A549 (cell line): ENCODE results near the gene SLC4A4.

Experiments used
- BHLHE40 ChIP-seq: IDR thresholded peaks from 2 replicates; pipeline ENCODE4 v1.6.1; 2012; ENCODE audit warnings: low read depth, low read length, inconsistent platforms
- CBX8 ChIP-seq: fragments of 200-600 bp; sonication (generic); IDR thresholded peaks from 2 replicates; pipeline ENCODE4 v1.6.1; 2016
- EP300 ChIP-seq, 2 experiments: fragments of >200 bp; sonication (Bioruptor Twin); formaldehyde crosslinking; IDR thresholded peaks; 2 replicates in 1 of 2; 3 replicates in 1 of 2; pipeline ENCODE4 v1.6.1; 2016 to 2017
- FOSL2 ChIP-seq, 2 experiments: fragments of 450-650 bp in 1 of 2; fragments of >200 bp in 1 of 2; sonication (Bioruptor Twin) in 1 of 2; formaldehyde crosslinking; IDR thresholded peaks; 2 replicates each; pipeline versions ENCODE4 v1.5.0 to v1.6.1; 2016 to 2020; ENCODE audit warnings: mild to moderate bottlenecking in 1 of 2, moderate library complexity in 1 of 2
- RNF2 ChIP-seq: fragments of 200-600 bp; sonication (generic); IDR thresholded peaks from 2 replicates; pipeline ENCODE4 v1.6.1; 2016; ENCODE audit warnings: low read depth, mild to moderate bottlenecking, antibody characterized with exemption, moderate library complexity, borderline replicate concordance
- TF ChIP-seq, protein P1 (sequence below): fragments of >200 bp; sonication (Bioruptor Twin); formaldehyde crosslinking; IDR thresholded peaks from 3 replicates; pipeline ENCODE4 v1.5.1; 2016

DNA sequence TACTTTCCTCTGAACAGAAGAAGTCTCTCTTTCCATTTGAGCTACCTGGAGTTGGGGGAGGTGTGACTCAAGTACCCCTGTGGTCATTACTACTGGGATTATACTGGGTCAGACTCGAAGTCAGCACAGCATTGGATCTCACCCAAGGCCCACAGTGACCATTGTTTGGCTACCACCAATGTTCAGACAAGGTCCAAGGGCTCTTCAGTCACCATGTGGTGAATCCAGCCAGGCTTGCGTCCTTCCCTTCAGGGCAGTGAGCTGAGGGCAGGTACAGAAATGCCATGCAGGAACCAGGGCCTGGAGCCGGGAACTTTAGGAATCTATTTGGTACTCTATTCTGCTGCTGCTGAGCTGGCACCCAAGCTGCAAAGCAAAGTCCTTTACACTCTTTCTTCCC is 5.5 kb upstream of the SLC4A4 start:
- TF ChIP-seq CBX8: no peak
- TF ChIP-seq, protein P1, sequence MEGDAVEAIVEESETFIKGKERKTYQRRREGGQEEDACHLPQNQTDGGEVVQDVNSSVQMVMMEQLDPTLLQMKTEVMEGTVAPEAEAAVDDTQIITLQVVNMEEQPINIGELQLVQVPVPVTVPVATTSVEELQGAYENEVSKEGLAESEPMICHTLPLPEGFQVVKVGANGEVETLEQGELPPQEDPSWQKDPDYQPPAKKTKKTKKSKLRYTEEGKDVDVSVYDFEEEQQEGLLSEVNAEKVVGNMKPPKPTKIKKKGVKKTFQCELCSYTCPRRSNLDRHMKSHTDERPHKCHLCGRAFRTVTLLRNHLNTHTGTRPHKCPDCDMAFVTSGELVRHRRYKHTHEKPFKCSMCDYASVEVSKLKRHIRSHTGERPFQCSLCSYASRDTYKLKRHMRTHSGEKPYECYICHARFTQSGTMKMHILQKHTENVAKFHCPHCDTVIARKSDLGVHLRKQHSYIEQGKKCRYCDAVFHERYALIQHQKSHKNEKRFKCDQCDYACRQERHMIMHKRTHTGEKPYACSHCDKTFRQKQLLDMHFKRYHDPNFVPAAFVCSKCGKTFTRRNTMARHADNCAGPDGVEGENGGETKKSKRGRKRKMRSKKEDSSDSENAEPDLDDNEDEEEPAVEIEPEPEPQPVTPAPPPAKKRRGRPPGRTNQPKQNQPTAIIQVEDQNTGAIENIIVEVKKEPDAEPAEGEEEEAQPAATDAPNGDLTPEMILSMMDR: no peak
- no peak for TF ChIP-seq EP300 (IDR thresholded peaks at IDR 0.05)
- TF ChIP-seq BHLHE40: no peak
- TF ChIP-seq FOSL2 (IDR thresholded peaks at IDR 0.05): no peak
- TF ChIP-seq FOSL2 (CRISPR knock-in tag; IDR thresholded peaks at IDR 0.05): no peak
- no peak for TF ChIP-seq RNF2
